BLaER1 treated with 17β-estradiol and CSF1 and Interleukin-3, amounts not matched to agents 10 nM and 100 nM (cell line): ENCODE data around the gene PSG4.
"Not testable (repeated sequence)": the region's sequence is repeated elsewhere in the genome, so short reads cannot be mapped to it uniquely, and the experiment has no call there.

Experiments
- H3K27ac ChIP-seq, 11 experiments: shearing (Covaris generic); formaldehyde crosslinking; 2 replicates each; pipeline ENCODE4 v1.8.1; 2022
- H3K27me3 ChIP-seq, 11 experiments: shearing (Covaris generic); formaldehyde crosslinking; 2 replicates each; pipeline ENCODE4 v1.8.1; 2022
- H3K36me3 ChIP-seq, 11 experiments: shearing (Covaris generic); formaldehyde crosslinking; 2 replicates each; pipeline ENCODE4 v1.8.1; 2022
- H3K4me1 ChIP-seq, 10 experiments: shearing (Covaris generic); formaldehyde crosslinking; 2 replicates each; pipeline ENCODE4 v1.8.1; 2022
- H3K4me2 ChIP-seq, 11 experiments: shearing (Covaris generic); formaldehyde crosslinking; 2 replicates each; pipeline ENCODE4 v1.8.1; 2022
- H3K4me3 ChIP-seq, 10 experiments: shearing (Covaris generic); formaldehyde crosslinking; 2 replicates each; pipeline ENCODE4 v1.8.1; 2022
- H3K9ac ChIP-seq, 11 experiments: shearing (Covaris generic); formaldehyde crosslinking; 2 replicates each; pipeline ENCODE4 v1.8.1; 2022
- H3K9me3 ChIP-seq, 11 experiments: shearing (Covaris generic); formaldehyde crosslinking; replicated peaks in 1 of 11; 2 replicates each; pipeline ENCODE4 v1.8.1; 2022
- H4K20me1 ChIP-seq, 11 experiments: shearing (Covaris generic); formaldehyde crosslinking; 2 replicates each; pipeline ENCODE4 v1.8.1; 2022
- Cebpa-rat ChIP-seq, 11 experiments: shearing (Covaris generic); IDR thresholded peaks; 2 replicates each; pipeline ENCODE4 v1.8.1; 2022

PSG4 gene

GRCh38 chr19:43192381-43193155, 12.9 kb downstream of the PSG4 start:
- not testable (repeated sequence) for H3K4me1 ChIP-seq, H3K9me3 ChIP-seq, H3K36me3 ChIP-seq, H3K4me3 ChIP-seq, H4K20me1 ChIP-seq, H3K9ac ChIP-seq, H3K27me3 ChIP-seq, H3K27ac ChIP-seq, H3K4me2 ChIP-seq

GRCh38 chr19:43188092-43188491, 17.3 kb downstream of the PSG4 start:
- not testable (repeated sequence) for H4K20me1 ChIP-seq, H3K27ac ChIP-seq, H3K4me3 ChIP-seq, H3K36me3 ChIP-seq, H3K9ac ChIP-seq, H3K27me3 ChIP-seq, H3K4me2 ChIP-seq, H3K4me1 ChIP-seq, H3K9me3 ChIP-seq

GRCh38 chr19:43186311-43186935, 19.0 kb downstream of the PSG4 start, which contains the start of gene PSG5:
Gene PSG5, minus strand, starts transcription at chr19:43186536. Its CDS starts 131 bp downstream, at chr19:43186405.
- not testable (repeated sequence) for H4K20me1 ChIP-seq, H3K36me3 ChIP-seq, H3K4me3 ChIP-seq, H3K4me2 ChIP-seq, H3K9ac ChIP-seq, H3K9me3 ChIP-seq, H3K27ac ChIP-seq, H3K27me3 ChIP-seq, H3K4me1 ChIP-seq

- not testable (repeated sequence) for H3K4me1 ChIP-seq, H3K4me3 ChIP-seq, H3K36me3 ChIP-seq, H4K20me1 ChIP-seq, H3K9ac ChIP-seq, H3K27me3 ChIP-seq, H3K4me2 ChIP-seq, H3K27ac ChIP-seq, H3K9me3 ChIP-seq
Observed at GRCh38 chr19:43181869-43182771, 23.3 kb downstream of the PSG4 start.

- not testable (repeated sequence) for H3K36me3 ChIP-seq, H3K4me3 ChIP-seq, H3K27ac ChIP-seq, H3K27me3 ChIP-seq, H3K9me3 ChIP-seq, H4K20me1 ChIP-seq, H3K4me2 ChIP-seq, H3K9ac ChIP-seq, H3K4me1 ChIP-seq
Observed at GRCh38 chr19:43179569-43180147, 25.8 kb downstream of the PSG4 start.

- H4K20me1 ChIP-seq, H3K36me3 ChIP-seq, H3K4me3 ChIP-seq, H3K27ac ChIP-seq, H3K9me3 ChIP-seq, H3K9ac ChIP-seq, H3K4me2 ChIP-seq, H3K4me1 ChIP-seq, H3K27me3 ChIP-seq: not testable (repeated sequence)
Observed at GRCh38 chr19:43178577-43178976, 26.9 kb downstream of the PSG4 start.

GRCh38 chr19:43165906-43166305, 39.5 kb downstream of the PSG4 start:
- H3K4me1 ChIP-seq, H3K9ac ChIP-seq, H3K9me3 ChIP-seq, H4K20me1 ChIP-seq, H3K4me2 ChIP-seq, H3K36me3 ChIP-seq, H3K27me3 ChIP-seq, H3K27ac ChIP-seq, H3K4me3 ChIP-seq: not testable (repeated sequence)

GRCh38 chr19:43163135-43163534, 42.3 kb downstream of the PSG4 start:
- H3K9me3 ChIP-seq, H3K27me3 ChIP-seq, H3K4me3 ChIP-seq, H3K27ac ChIP-seq, H3K4me1 ChIP-seq, H3K9ac ChIP-seq, H4K20me1 ChIP-seq, H3K4me2 ChIP-seq, H3K36me3 ChIP-seq: not testable (repeated sequence)

- not testable (repeated sequence) for H3K27ac ChIP-seq, H3K4me3 ChIP-seq, H3K27me3 ChIP-seq, H3K4me2 ChIP-seq, H3K36me3 ChIP-seq, H4K20me1 ChIP-seq, H3K9me3 ChIP-seq, H3K9ac ChIP-seq, H3K4me1 ChIP-seq
Observed at GRCh38 chr19:43162261-43162660, 43.2 kb downstream of the PSG4 start.

GRCh38 chr19:43152214-43152613, 53.2 kb downstream of the PSG4 start:
- Histone ChIP-seq H3K27me3 (no peaks in the 10 kb centered on the region), H3K9me3 (peaks cover 3 to 14% (median 8%) of the 10 kb centered on the region in 11 experiments; a peak in 11 of 22 replicates), H3K36me3 (no peaks in the 10 kb centered on the region), H3K4me2 (no peak overlapping the region), H3K27ac (no peak overlapping the region), H3K4me1 (peaks cover 0 to 30% (median 10%) of the 10 kb centered on the region in 10 experiments; a peak in 10 of 20 replicates), H4K20me1 (no peaks in the 10 kb centered on the region), H3K4me3 (no peak overlapping the region), H3K9ac (no peak overlapping the region)
- 0 out of 22 replicates have a peak, but pooled peaks of 1 of the 11 experiments have one; percentile 26 for TF ChIP-seq Cebpa-rat (IDR thresholded peaks at IDR 0.05)

GRCh38 chr19:43149788-43150187, 55.6 kb downstream of the PSG4 start:
- H3K4me1 ChIP-seq = peaks cover 0 to 31% (median 10%) of the 10 kb centered on the region in 10 experiments; a peak in 10 of 20 replicates
- not testable (repeated sequence) for H3K9ac ChIP-seq, H3K9me3 ChIP-seq, H3K4me3 ChIP-seq, H3K27me3 ChIP-seq, H4K20me1 ChIP-seq, H3K36me3 ChIP-seq, H3K27ac ChIP-seq, H3K4me2 ChIP-seq
